Measurements from ENCODE around the gene ANKS1A. TPM values are rescaled to one million over a fixed set of nuclear protein-coding genes. Genes with fewer than 3 reads are reported as not detected.

The ANKS1A gene
- polyA plus RNA-seq, 3 donors: 1.7 to 8.0 (median 3.1) TPM

- WGBS (ENCODE audit: insufficient coverage): 100% methylated on average over 1 of the region's 4 CpGs
- H3K9me3 Mint-ChIP-seq: peaks cover 0 to 2% (median 0%) of the 10 kb centered on the region in 7 donors
- Histone ChIP-seq H3K27me3 (ENCODE audit: control insufficient read depth in 2 of 2, insufficient read depth in 2 of 2, low read length in 2 of 2) (no peaks in the 10 kb centered on the region), H3K4me3 (replicated peaks in 1 of 3; ENCODE audit: low read depth in 2 of 3, low read length in 3 of 3) (no peak overlapping the region), H3K4me2 (replicated peaks; ENCODE audit: extremely low read depth, low read length, poor library complexity, severe bottlenecking) (no peak overlapping the region), H4K20me1 (ENCODE audit: insufficient read depth, low read length) (peaks cover 98% of the 10 kb centered on the region), H3K79me2 (ENCODE audit: insufficient read depth, low read length) (peaks cover 99% of the 10 kb centered on the region), H3K4me1 (ENCODE audit: control insufficient read depth in 1 of 2, insufficient read depth in 2 of 2, low read length in 2 of 2) (peaks cover 2 to 12% of the 10 kb centered on the region in 2 donors), H3K9ac (ENCODE audit: insufficient read depth, low read length, poor library complexity, severe bottlenecking) (no peak overlapping the region), H3K27ac (ENCODE audit: low read depth in 1 of 2, low read length in 2 of 2) (peak overlapping the region in 1 of 2 donors; percentile 0), H2AFZ (ENCODE audit: insufficient read depth, low read depth, low read length, poor library complexity, severe bottlenecking) (no peak overlapping the region), H3K9me3 (replicated peaks in 1 of 2; ENCODE audit: control insufficient read depth in 1 of 2, insufficient read depth in 1 of 2, low read length in 2 of 2) (no peaks in the 10 kb centered on the region), H3K36me3 (replicated peaks in 1 of 2; ENCODE audit: control insufficient read depth in 1 of 2, insufficient read depth in 2 of 2, low read length in 2 of 2) (peaks cover 0 to 9% of the 10 kb centered on the region in 2 donors)
- H3K4me3 Mint-ChIP-seq: no peak overlapping the region
- no peak for TF ChIP-seq CTCF (IDR thresholded peaks at IDR 0.05)
- H3K36me3 Mint-ChIP-seq: peaks cover 5 to 25% of the 10 kb centered on the region in 2 donors
- H3K4me1 Mint-ChIP-seq: peaks cover 23% of the 10 kb centered on the region
- peak overlapping the region in 1 of 7 donors; percentile 13 for H3K27ac Mint-ChIP-seq
- intact Hi-C loops (cut with micrococcal nuclease): no loop called here
- DNase-seq: no peak
- no peaks in the 10 kb centered on the region for H3K27me3 Mint-ChIP-seq (ENCODE audit: low read depth in 3 of 3)
Observed at GRCh38 chr6:34900321-34901031, 11.4 kb downstream of the ANKS1A start.

GRCh38 chr6:34901930-34902329 is 12.9 kb downstream of the ANKS1A start:
- Histone ChIP-seq H3K36me3 (replicated peaks in 1 of 2; ENCODE audit: control insufficient read depth in 1 of 2, insufficient read depth in 2 of 2, low read length in 2 of 2) (peaks cover 0 to 17% of the 10 kb centered on the region in 2 donors), H3K4me3 (replicated peaks in 1 of 3; ENCODE audit: low read depth in 2 of 3, low read length in 3 of 3) (no peak overlapping the region), H3K9ac (ENCODE audit: insufficient read depth, low read length, poor library complexity, severe bottlenecking) (no peak overlapping the region), H3K4me1 (ENCODE audit: control insufficient read depth in 1 of 2, insufficient read depth in 2 of 2, low read length in 2 of 2) (peaks cover 2 to 12% of the 10 kb centered on the region in 2 donors), H3K9me3 (replicated peaks in 1 of 2; ENCODE audit: control insufficient read depth in 1 of 2, insufficient read depth in 1 of 2, low read length in 2 of 2) (no peaks in the 10 kb centered on the region), H3K4me2 (replicated peaks; ENCODE audit: extremely low read depth, low read length, poor library complexity, severe bottlenecking) (no peak overlapping the region), H2AFZ (ENCODE audit: insufficient read depth, low read depth, low read length, poor library complexity, severe bottlenecking) (no peak overlapping the region), H3K79me2 (ENCODE audit: insufficient read depth, low read length) (peaks cover 100% of the 10 kb centered on the region), H4K20me1 (ENCODE audit: insufficient read depth, low read length) (peaks cover 98% of the 10 kb centered on the region), H3K27ac (ENCODE audit: low read depth in 1 of 2, low read length in 2 of 2) (no peak overlapping the region), H3K27me3 (ENCODE audit: control insufficient read depth in 2 of 2, insufficient read depth in 2 of 2, low read length in 2 of 2) (no peaks in the 10 kb centered on the region)
- no peak for DNase-seq
- Mint-ChIP-seq H3K4me3 (no peak overlapping the region), H3K9me3 (peaks cover 0 to 2% (median 0%) of the 10 kb centered on the region in 7 donors), H3K27me3 (ENCODE audit: low read depth in 3 of 3) (no peaks in the 10 kb centered on the region), H3K27ac (no peak overlapping the region), H3K36me3 (peaks cover 7 to 28% of the 10 kb centered on the region in 2 donors), H3K4me1 (peaks cover 28% of the 10 kb centered on the region)
- intact Hi-C loops (cut with micrococcal nuclease): no loop called here
- no peak for TF ChIP-seq CTCF (IDR thresholded peaks at IDR 0.05)
- 96% methylated on average over 5 of the region's 5 CpGs for WGBS (ENCODE audit: insufficient coverage)

Measured in CD14-positive monocyte (primary cell).